ENCODE data around the gene PNLIPRP2.

GRCh38 chr10:116657863-116658551, 37.3 kb downstream of the PNLIPRP2 start:
- no peak for TF ChIP-seq ZBTB7A (tag by site-specific recombination; IDR thresholded peaks at IDR 0.05; ENCODE audit: low read depth)
- no peak for TF ChIP-seq ZNF660 (tag by site-specific recombination; IDR thresholded peaks at IDR 0.05)
- TF ChIP-seq ZNF311 (tag by site-specific recombination; IDR thresholded peaks at IDR 0.05; ENCODE audit: borderline replicate concordance), result no peak
- TF ChIP-seq, protein P1, sequence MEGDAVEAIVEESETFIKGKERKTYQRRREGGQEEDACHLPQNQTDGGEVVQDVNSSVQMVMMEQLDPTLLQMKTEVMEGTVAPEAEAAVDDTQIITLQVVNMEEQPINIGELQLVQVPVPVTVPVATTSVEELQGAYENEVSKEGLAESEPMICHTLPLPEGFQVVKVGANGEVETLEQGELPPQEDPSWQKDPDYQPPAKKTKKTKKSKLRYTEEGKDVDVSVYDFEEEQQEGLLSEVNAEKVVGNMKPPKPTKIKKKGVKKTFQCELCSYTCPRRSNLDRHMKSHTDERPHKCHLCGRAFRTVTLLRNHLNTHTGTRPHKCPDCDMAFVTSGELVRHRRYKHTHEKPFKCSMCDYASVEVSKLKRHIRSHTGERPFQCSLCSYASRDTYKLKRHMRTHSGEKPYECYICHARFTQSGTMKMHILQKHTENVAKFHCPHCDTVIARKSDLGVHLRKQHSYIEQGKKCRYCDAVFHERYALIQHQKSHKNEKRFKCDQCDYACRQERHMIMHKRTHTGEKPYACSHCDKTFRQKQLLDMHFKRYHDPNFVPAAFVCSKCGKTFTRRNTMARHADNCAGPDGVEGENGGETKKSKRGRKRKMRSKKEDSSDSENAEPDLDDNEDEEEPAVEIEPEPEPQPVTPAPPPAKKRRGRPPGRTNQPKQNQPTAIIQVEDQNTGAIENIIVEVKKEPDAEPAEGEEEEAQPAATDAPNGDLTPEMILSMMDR (tag by site-specific recombination; IDR thresholded peaks at IDR 0.05), result no peak
- TF ChIP-seq, protein P2, sequence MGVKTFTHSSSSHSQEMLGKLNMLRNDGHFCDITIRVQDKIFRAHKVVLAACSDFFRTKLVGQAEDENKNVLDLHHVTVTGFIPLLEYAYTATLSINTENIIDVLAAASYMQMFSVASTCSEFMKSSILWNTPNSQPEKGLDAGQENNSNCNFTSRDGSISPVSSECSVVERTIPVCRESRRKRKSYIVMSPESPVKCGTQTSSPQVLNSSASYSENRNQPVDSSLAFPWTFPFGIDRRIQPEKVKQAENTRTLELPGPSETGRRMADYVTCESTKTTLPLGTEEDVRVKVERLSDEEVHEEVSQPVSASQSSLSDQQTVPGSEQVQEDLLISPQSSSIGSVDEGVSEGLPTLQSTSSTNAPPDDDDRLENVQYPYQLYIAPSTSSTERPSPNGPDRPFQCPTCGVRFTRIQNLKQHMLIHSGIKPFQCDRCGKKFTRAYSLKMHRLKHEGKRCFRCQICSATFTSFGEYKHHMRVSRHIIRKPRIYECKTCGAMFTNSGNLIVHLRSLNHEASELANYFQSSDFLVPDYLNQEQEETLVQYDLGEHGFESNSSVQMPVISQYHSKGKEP (tag by site-specific recombination; IDR thresholded peaks at IDR 0.05), result no peak

Data from HEK293 (cell line).